HepG2 (cell line): ENCODE results near the gene SCT. TPM values are rescaled to one million over a fixed set of nuclear protein-coding genes. Genes with fewer than 3 reads are reported as not detected.

ENCODE experiments used
- ATAC-seq: fragments of 200-7000 bp; cut with Tn5 transposase; 3 replicates; pipeline ENCODE4 v1.9.1; 2020; ENCODE audit warnings: mild to moderate bottlenecking, moderate library complexity
- BruUV-seq: library from RNA; stranded (reverse); fragments of 400-500 nt; replicated peaks from 2 replicates; lab custom pipeline; 2021; lab: Mats Ljungman, UMichigan
- CTCF ChIA-PET: fragments of 300-600 bp; formaldehyde crosslinking; extraction: SDS; loops from one replicate; lab custom pipeline; 2021; ENCODE audit warnings: low total read pairs, inconsistent platforms, low intra/inter-chr PET ratio; lab: Yijun Ruan, JAX
- POLR2A ChIA-PET: fragments of 350-600 bp; sonication (Branson Sonifier 250); formaldehyde crosslinking; loops from one replicate; lab custom pipeline; 2020; ENCODE audit warnings: antibody characterized with exemption, inconsistent platforms; lab: Yijun Ruan, JAX
- DNase-seq: peaks from one replicate; pipeline ENCODE4 v3.0.0-alpha.2; 2015; ENCODE audit warnings: low spot score
- FAIRE-seq: peaks from 3 replicates; lab custom pipeline; 2011; peaks lifted over from hg19 to GRCh38; lab: Jason Lieb, UNC
- H2AFZ ChIP-seq: one replicate; pipeline ENCODE4 v1.6.1; 2011; ENCODE audit warnings: low read length, inconsistent platforms
- H3K27ac ChIP-seq: fragments of 300-600 bp; 3 replicates; pipeline ENCODE4 v1.8.0; 2011; ENCODE audit warnings: mixed run types, mild to moderate bottlenecking, mixed read lengths, low read length, inconsistent platforms; ENCODE audit not compliant: insufficient read depth; ENCODE audit errors: extremely low read length
- H3K27me3 ChIP-seq, 2 experiments: fragments of 200-600 bp in 1 of 2; 2 replicates in 1 of 2; 3 replicates in 1 of 2; pipeline versions ENCODE4 v1.6.0 to v1.8.0; 2011; ENCODE audit warnings: low read length in 2 of 2, mild to moderate bottlenecking in 2 of 2, moderate library complexity in 2 of 2, inconsistent platforms in 1 of 2; ENCODE audit not compliant: insufficient read depth in 2 of 2, control insufficient read depth in 1 of 2
- H3K36me3 ChIP-seq, 2 experiments: fragments of 200-600 bp in 1 of 2; replicated peaks in 1 of 2; 2 replicates in 1 of 2; 3 replicates in 1 of 2; pipeline versions ENCODE4 v1.5.1 to v1.8.0; 2011; ENCODE audit warnings: low read length in 2 of 2, inconsistent platforms in 1 of 2; ENCODE audit not compliant: insufficient read depth in 2 of 2, control insufficient read depth in 1 of 2
- H3K4me1 ChIP-seq: 2 replicates; pipeline ENCODE4 v1.5.1; 2012; ENCODE audit warnings: low read length, inconsistent platforms; ENCODE audit not compliant: insufficient read depth
- H3K4me2 ChIP-seq: 2 replicates; pipeline ENCODE4 v1.6.0; 2011; ENCODE audit warnings: low read depth, low read length, inconsistent platforms
- H3K4me3 ChIP-seq, 3 experiments: fragments of 200-600 bp in 1 of 3; sonication (generic), shearing (Covaris generic) in 1 of 3; replicated peaks in 1 of 3; 2 replicates each; pipeline ENCODE4 v1.5.1; 2011 to 2016; ENCODE audit warnings: low read length in 3 of 3, inconsistent platforms in 2 of 3, low read depth in 2 of 3, mild to moderate bottlenecking in 2 of 3, control low read depth in 1 of 3, mixed read lengths in 1 of 3; ENCODE audit not compliant: insufficient read depth in 1 of 3
- H3K79me2 ChIP-seq: one replicate; pipeline ENCODE4 v1.6.1; 2011; ENCODE audit warnings: low read length, inconsistent platforms; ENCODE audit not compliant: insufficient read depth
- H3K9ac ChIP-seq: 2 replicates; pipeline ENCODE4 v1.6.0; 2011; ENCODE audit warnings: mild to moderate bottlenecking, low read depth, low read length, inconsistent platforms; ENCODE audit not compliant: insufficient read depth
- H3K9me3 ChIP-seq: 2 replicates; pipeline ENCODE4 v1.5.1; 2012; ENCODE audit warnings: mild to moderate bottlenecking, low read length
- H4K20me1 ChIP-seq: 2 replicates; pipeline ENCODE4 v1.6.0; 2011; ENCODE audit warnings: inconsistent platforms, mild to moderate bottlenecking, low read length, moderate library complexity; ENCODE audit not compliant: insufficient read depth
- ATF7-NPFF ChIP-seq: sonication (generic); formaldehyde crosslinking; IDR thresholded peaks from 2 replicates; pipeline ENCODE4 v1.8.1; 2023; ENCODE audit warnings: mild to moderate bottlenecking, low read depth, missing genetic modification reagents, moderate library complexity
- DMAP1 ChIP-seq: IDR thresholded peaks from 2 replicates; pipeline ENCODE4 v1.6.1; 2016
- DNMT1 ChIP-seq: sonication (generic); formaldehyde crosslinking; IDR thresholded peaks from 2 replicates; pipeline ENCODE4 v1.5.1; 2020; ENCODE audit warnings: mild to moderate bottlenecking, missing genetic modification reagents
- ETV6 ChIP-seq: sonication (generic); formaldehyde crosslinking; conservative IDR thresholded peaks from 2 replicates; pipeline ENCODE4 v1.4.0; 2020; ENCODE audit warnings: missing genetic modification reagents
- MED13 ChIP-seq: sonication (generic); formaldehyde crosslinking; IDR thresholded peaks from 2 replicates; pipeline ENCODE4 v1.5.0; 2020; ENCODE audit warnings: missing genetic modification reagents
- MYPOP ChIP-seq: sonication (generic); formaldehyde crosslinking; IDR thresholded peaks from 2 replicates; pipeline ENCODE4 v1.8.1; 2023; ENCODE audit warnings: mild to moderate bottlenecking, moderate library complexity, missing genetic modification reagents
- NFYC ChIP-seq: IDR thresholded peaks from 2 replicates; pipeline ENCODE4 v1.6.1; 2016; ENCODE audit warnings: missing genetic modification reagents, missing compliant biosample characterization
- PLRG1 ChIP-seq: fragments of 450-650 bp; conservative IDR thresholded peaks from 2 replicates; pipeline ENCODE4 v1.6.1; 2016
- POLR2AphosphoS2 ChIP-seq: IDR thresholded peaks from 2 replicates; pipeline ENCODE4 v1.6.1; 2011; ENCODE audit warnings: low read depth, low read length, improper control_type of control experiment
- SPEN ChIP-seq: sonication (generic); formaldehyde crosslinking; IDR thresholded peaks from 2 replicates; pipeline ENCODE4 v1.5.1; 2020; ENCODE audit warnings: low read depth, mild to moderate bottlenecking, missing genetic modification reagents
- TOE1 ChIP-seq: sonication (generic); formaldehyde crosslinking; IDR thresholded peaks from 2 replicates; pipeline ENCODE4 v1.4.0; 2020; ENCODE audit warnings: mild to moderate bottlenecking, missing genetic modification reagents
- ZC3H4 ChIP-seq: sonication (generic); formaldehyde crosslinking; IDR thresholded peaks from 2 replicates; pipeline ENCODE4 v1.4.0; 2020; ENCODE audit warnings: missing genetic modification reagents, borderline replicate concordance
- ZNF260 ChIP-seq: sonication (generic); formaldehyde crosslinking; IDR thresholded peaks from 2 replicates; pipeline ENCODE4 v1.4.0; 2020; ENCODE audit warnings: missing genetic modification reagents, low read depth, mild to moderate bottlenecking, borderline replicate concordance
- ZNF496 ChIP-seq: sonication (generic); formaldehyde crosslinking; IDR thresholded peaks from 2 replicates; pipeline ENCODE4 v1.8.1; 2023; ENCODE audit warnings: mild to moderate bottlenecking, moderate library complexity, missing genetic modification reagents; ENCODE audit not compliant: insufficient replicate concordance
- ZNF720 ChIP-seq: sonication (generic); formaldehyde crosslinking; IDR thresholded peaks from 2 replicates; pipeline ENCODE4 v1.4.0; 2020; ENCODE audit warnings: missing genetic modification reagents
- ZNF775 ChIP-seq: sonication (generic); formaldehyde crosslinking; IDR thresholded peaks from 2 replicates; pipeline ENCODE4 v1.4.0; 2020; ENCODE audit warnings: missing genetic modification reagents, mild to moderate bottlenecking, moderate library complexity, borderline replicate concordance
- ZNF792 ChIP-seq: IDR thresholded peaks from 2 replicates; pipeline ENCODE4 v1.6.1; 2016
- WGBS: methylation state at CpG from one replicate; pipeline ENCODE4 v1.1.6; 2017; ENCODE audit warnings: low lambda C conversion rate; 5-methylcytosine and 5-hydroxymethylcytosine counted together
- in situ Hi-C: cut with HindIII; loops from 2 replicates; pipeline ENCODE4 v1.10.0; 2017; ENCODE audit warnings: low pct_unique_long_range_greater_than_20kb; ENCODE audit not compliant: extremely low pct_ligation_motif_present
- intact Hi-C: fragments of 100-400 bp; cut with micrococcal nuclease; formaldehyde crosslinking; loops from one replicate; pipeline ENCODE4 v1.10.0; 2022; ENCODE audit not compliant: unreplicated experiment
- polyA plus RNA-seq, 8 experiments: library from polyadenylated mRNA; depleted of rRNA in 3 of 8; stranded (reverse) in 7 of 8; unstranded in 1 of 8; fragments of >200 nt; fragmentation: Illumina TruSeq in 4 of 8; extraction: Trizol in 4 of 8; gene quantifications; 2 replicates each; pipeline versions ENCODE4 v1.2.1 to v1.2.3, GENCODE V29; 2011 to 2016; ENCODE audit warnings: low read depth in 4 of 8, missing spikeins in 1 of 8, mixed read lengths in 1 of 8; ENCODE audit not compliant: insufficient read depth in 1 of 8
- total RNA-seq, 5 experiments: library from RNA; depleted of rRNA; stranded (reverse); fragments of >200 nt; fragmentation: Illumina TruSeq; extraction: Trizol; gene quantifications; 2 replicates each; pipeline ENCODE4 v1.2.3, GENCODE V29; 2016; ENCODE audit warnings: low read depth in 1 of 5
- TF ChIP-seq, protein P1 (sequence below): sonication (generic); formaldehyde crosslinking; IDR thresholded peaks from 2 replicates; pipeline ENCODE4 v1.5.0; 2020; ENCODE audit warnings: missing genetic modification reagents, mild to moderate bottlenecking, borderline replicate concordance

The SCT gene
- total and polyA plus RNA-seq, 2 of the 13 experiments (the other 11 are each of a cell fraction or from before 2014, with no cell fraction given), result not detected

GRCh38 chr11:637333-637592 is 10.3 kb upstream of the SCT start:
- no peak for TF ChIP-seq ZNF792 (CRISPR knock-in tag)
- TF ChIP-seq ZC3H4 (CRISPR knock-in tag), result no peak
- TF ChIP-seq SPEN (CRISPR knock-in tag), result no peak
- TF ChIP-seq ZNF775, result no peak
- no peak for TF ChIP-seq NFYC (CRISPR knock-in tag)
- TF ChIP-seq ATF7-NPFF, result no peak
- TF ChIP-seq DMAP1, result no peak
- no peak for TF ChIP-seq POLR2AphosphoS2
- TF ChIP-seq ETV6 (CRISPR knock-in tag), result no peak
- no peak for TF ChIP-seq MED13 (CRISPR knock-in tag)
- TF ChIP-seq ZNF496 (CRISPR knock-in tag), result no peak
- TF ChIP-seq ZNF260, result no peak
- TF ChIP-seq, protein P1, sequence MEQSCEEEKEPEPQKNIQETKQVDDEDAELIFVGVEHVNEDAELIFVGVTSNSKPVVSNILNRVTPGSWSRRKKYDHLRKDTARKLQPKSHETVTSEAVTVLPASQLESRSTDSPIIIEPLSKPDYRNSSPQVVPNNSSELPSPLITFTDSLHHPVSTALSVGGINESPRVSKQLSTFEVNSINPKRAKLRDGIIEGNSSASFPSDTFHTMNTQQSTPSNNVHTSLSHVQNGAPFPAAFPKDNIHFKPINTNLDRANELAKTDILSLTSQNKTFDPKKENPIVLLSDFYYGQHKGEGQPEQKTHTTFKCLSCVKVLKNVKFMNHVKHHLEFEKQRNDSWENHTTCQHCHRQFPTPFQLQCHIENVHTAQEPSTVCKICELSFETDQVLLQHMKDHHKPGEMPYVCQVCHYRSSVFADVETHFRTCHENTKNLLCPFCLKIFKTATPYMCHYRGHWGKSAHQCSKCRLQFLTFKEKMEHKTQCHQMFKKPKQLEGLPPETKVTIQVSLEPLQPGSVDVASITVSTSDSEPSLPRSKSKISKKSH (CRISPR knock-in tag), result no peak
- TF ChIP-seq TOE1, result no peak
- no peak for TF ChIP-seq ZNF720 (CRISPR knock-in tag)
- no peak for TF ChIP-seq DNMT1
- TF ChIP-seq PLRG1, result no peak
- TF ChIP-seq MYPOP (CRISPR knock-in tag), result no peak
- TF ChIP-seq, all 625 proteins: peak for 0
- H3K79me2 ChIP-seq, result no peaks in the 10 kb centered on the region
- FAIRE-seq, result no peak
- ChIA-PET POLR2A (no interaction called here), CTCF (no interaction called here)
- no peak overlapping the region for H3K27ac ChIP-seq
- in situ Hi-C loops (no loop called here), intact Hi-C loops (no loop called here)
- H3K4me2 ChIP-seq, result no peak overlapping the region
- H3K9ac ChIP-seq, result no peak overlapping the region
- H3K4me3 ChIP-seq, result no peak overlapping the region
- H3K36me3 ChIP-seq, result peaks cover 1 to 9% of the 10 kb centered on the region in 2 experiments; a peak in 2 of 5 replicates
- H3K9me3 ChIP-seq, result no peaks in the 10 kb centered on the region
- 98% methylated on average over 27 of the region's 34 CpGs for WGBS
- no peaks in the 10 kb centered on the region for H3K4me1 ChIP-seq
- BruUV-seq, result no TSS peak
- no peak for DNase-seq
- H3K27me3 ChIP-seq, result no peaks in the 10 kb centered on the region
- no peak for ATAC-seq
- no peak overlapping the region for H2AFZ ChIP-seq
- 0 out of 2 replicates have a peak, but pooled peaks cover 3% of the 10 kb centered on the region for H4K20me1 ChIP-seq
